MM.1S (cell line): ENCODE measurements around the gene LDLRAD4.

Experiments used
- DNase-seq: peaks from one replicate; pipeline ENCODE4 v3.0.0-alpha.2; 2015
- H2AFZ ChIP-seq: fragments of 300-600 bp; sonication (generic); 2 replicates; pipeline ENCODE4 v1.6.0; 2016; ENCODE audit warnings: antibody characterized with exemption, low read length
- H3F3A ChIP-seq: fragments of 300-600 bp; sonication (generic); 2 replicates; pipeline ENCODE4 v1.6.1; 2016; ENCODE audit warnings: mild to moderate bottlenecking, antibody characterized with exemption, low read length, moderate library complexity, mixed read lengths; ENCODE audit not compliant: insufficient read depth
- H3K27ac ChIP-seq: fragments of 300-600 bp; sonication (generic); 2 replicates; pipeline ENCODE4 v1.5.1; 2016; ENCODE audit warnings: mild to moderate bottlenecking, low read length
- H3K27me3 ChIP-seq: fragments of 300-600 bp; sonication (generic); replicated peaks from 2 replicates; pipeline ENCODE4 v1.6.0; 2016; ENCODE audit warnings: low read length; ENCODE audit not compliant: insufficient read depth
- H3K36me3 ChIP-seq: fragments of 300-600 bp; sonication (generic); replicated peaks from 2 replicates; pipeline ENCODE4 v1.6.1; 2016; ENCODE audit warnings: mild to moderate bottlenecking, low read length, mixed read lengths; ENCODE audit not compliant: insufficient read depth
- H3K4me1 ChIP-seq: fragments of 300-600 bp; sonication (generic); 2 replicates; pipeline ENCODE4 v1.6.1; 2016; ENCODE audit warnings: low read length, mixed read lengths
- H3K4me2 ChIP-seq: fragments of 300-600 bp; sonication (generic); 2 replicates; pipeline ENCODE4 v1.6.0; 2016; ENCODE audit warnings: low read depth, low read length
- H3K4me3 ChIP-seq: fragments of 300-600 bp; sonication (generic); 2 replicates; pipeline ENCODE4 v1.5.1; 2016; ENCODE audit warnings: low read length, mixed read lengths
- H3K79me2 ChIP-seq: fragments of 300-600 bp; sonication (generic); 2 replicates; pipeline ENCODE4 v1.6.1; 2016; ENCODE audit warnings: mixed run types, low read length, mixed read lengths
- H3K9ac ChIP-seq: fragments of 300-600 bp; sonication (generic); 2 replicates; pipeline ENCODE4 v1.6.1; 2016; ENCODE audit warnings: low read length, mixed read lengths
- H3K9me2 ChIP-seq: fragments of 300-600 bp; sonication (generic); replicated peaks from 2 replicates; pipeline ENCODE4 v1.6.1; 2016; ENCODE audit warnings: mild to moderate bottlenecking, low read length, mixed read lengths; ENCODE audit not compliant: insufficient read depth
- H3K9me3 ChIP-seq: fragments of 300-600 bp; sonication (generic); replicated peaks from 2 replicates; pipeline ENCODE4 v1.6.1; 2016; ENCODE audit warnings: mild to moderate bottlenecking, low read length, mixed read lengths; ENCODE audit not compliant: insufficient read depth
- H4K20me1 ChIP-seq: fragments of 300-600 bp; sonication (generic); 2 replicates; pipeline ENCODE4 v1.6.1; 2016; ENCODE audit warnings: mild to moderate bottlenecking, low read length, moderate library complexity, mixed read lengths; ENCODE audit not compliant: insufficient read depth
- EZH2 ChIP-seq: fragments of 300-600 bp; sonication (generic); optimal IDR thresholded peaks from 2 replicates; pipeline ENCODE3; 2017; ENCODE audit warnings: low read depth, mild to moderate bottlenecking, antibody characterized with exemption, low read length, mixed read lengths
- EZH2phosphoT487 ChIP-seq: fragments of 300-600 bp; sonication (generic); IDR thresholded peaks from 2 replicates; pipeline ENCODE4 v1.6.1; 2018; ENCODE audit warnings: antibody characterized with exemption, low read length
- TF ChIP-seq, protein P1 (sequence below): fragments of 300-600 bp; sonication (generic); IDR thresholded peaks from 2 replicates; pipeline ENCODE4 v1.5.1; 2016; ENCODE audit warnings: antibody characterized with exemption, low read length, mixed read lengths

Gene LDLRAD4

DNA sequence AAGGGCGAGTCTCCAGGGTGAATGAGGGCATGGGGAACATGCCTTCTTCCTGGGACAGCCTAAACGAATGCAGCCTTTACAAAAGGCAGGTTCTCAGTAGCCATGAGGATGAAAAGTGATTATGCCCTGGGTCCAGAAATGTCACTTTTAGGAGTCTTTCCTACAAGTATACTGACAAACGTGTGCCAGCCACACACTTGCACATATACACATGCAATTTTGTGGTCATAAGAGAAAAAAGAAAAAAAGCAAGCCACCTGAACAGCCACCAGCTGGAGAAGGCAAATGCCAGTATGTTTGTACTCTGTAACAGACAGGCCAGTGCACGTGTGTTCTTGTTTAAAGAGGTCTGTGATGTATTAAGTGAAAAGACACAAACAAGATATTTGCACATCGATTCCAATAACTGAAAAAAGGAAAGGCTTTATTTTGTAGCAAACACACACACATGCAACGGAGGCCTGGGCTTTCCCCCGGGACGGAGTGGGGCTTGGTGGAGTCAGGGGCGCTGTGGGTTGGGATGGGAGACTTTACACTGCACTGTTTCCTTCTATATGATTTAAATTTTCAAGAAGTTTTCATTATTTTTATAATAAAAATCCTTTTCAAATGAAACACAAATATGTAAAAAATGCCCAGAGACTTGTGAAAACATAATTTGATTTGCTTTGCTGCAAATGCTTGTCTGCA is 399.4 kb downstream of the LDLRAD4 start:
- H3K9me2 ChIP-seq = no peaks in the 10 kb centered on the region
- DNase-seq = no peak
- H3K4me1 ChIP-seq = peaks cover 22% of the 10 kb centered on the region
- no peak overlapping the region for H3K9ac ChIP-seq
- no peaks in the 10 kb centered on the region for H3K36me3 ChIP-seq
- 0 out of 2 replicates have a peak, but pooled peaks cover 3% of the 10 kb centered on the region for H3K27me3 ChIP-seq
- no peak overlapping the region for H3K4me3 ChIP-seq
- no peak overlapping the region for H2AFZ ChIP-seq
- no peaks in the 10 kb centered on the region for H3K79me2 ChIP-seq
- H3K27ac ChIP-seq = no peak overlapping the region
- no peaks in the 10 kb centered on the region; the same call in 1 of the 2 replicates for H3K9me3 ChIP-seq
- H3F3A ChIP-seq = peaks cover 10% of the 10 kb centered on the region
- no peak overlapping the region for H3K4me2 ChIP-seq
- no peaks in the 10 kb centered on the region for H4K20me1 ChIP-seq
- TF ChIP-seq EZH2 = no peak
- TF ChIP-seq, protein P1, sequence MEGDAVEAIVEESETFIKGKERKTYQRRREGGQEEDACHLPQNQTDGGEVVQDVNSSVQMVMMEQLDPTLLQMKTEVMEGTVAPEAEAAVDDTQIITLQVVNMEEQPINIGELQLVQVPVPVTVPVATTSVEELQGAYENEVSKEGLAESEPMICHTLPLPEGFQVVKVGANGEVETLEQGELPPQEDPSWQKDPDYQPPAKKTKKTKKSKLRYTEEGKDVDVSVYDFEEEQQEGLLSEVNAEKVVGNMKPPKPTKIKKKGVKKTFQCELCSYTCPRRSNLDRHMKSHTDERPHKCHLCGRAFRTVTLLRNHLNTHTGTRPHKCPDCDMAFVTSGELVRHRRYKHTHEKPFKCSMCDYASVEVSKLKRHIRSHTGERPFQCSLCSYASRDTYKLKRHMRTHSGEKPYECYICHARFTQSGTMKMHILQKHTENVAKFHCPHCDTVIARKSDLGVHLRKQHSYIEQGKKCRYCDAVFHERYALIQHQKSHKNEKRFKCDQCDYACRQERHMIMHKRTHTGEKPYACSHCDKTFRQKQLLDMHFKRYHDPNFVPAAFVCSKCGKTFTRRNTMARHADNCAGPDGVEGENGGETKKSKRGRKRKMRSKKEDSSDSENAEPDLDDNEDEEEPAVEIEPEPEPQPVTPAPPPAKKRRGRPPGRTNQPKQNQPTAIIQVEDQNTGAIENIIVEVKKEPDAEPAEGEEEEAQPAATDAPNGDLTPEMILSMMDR = no peak
- TF ChIP-seq EZH2phosphoT487 = no peak

DNA sequence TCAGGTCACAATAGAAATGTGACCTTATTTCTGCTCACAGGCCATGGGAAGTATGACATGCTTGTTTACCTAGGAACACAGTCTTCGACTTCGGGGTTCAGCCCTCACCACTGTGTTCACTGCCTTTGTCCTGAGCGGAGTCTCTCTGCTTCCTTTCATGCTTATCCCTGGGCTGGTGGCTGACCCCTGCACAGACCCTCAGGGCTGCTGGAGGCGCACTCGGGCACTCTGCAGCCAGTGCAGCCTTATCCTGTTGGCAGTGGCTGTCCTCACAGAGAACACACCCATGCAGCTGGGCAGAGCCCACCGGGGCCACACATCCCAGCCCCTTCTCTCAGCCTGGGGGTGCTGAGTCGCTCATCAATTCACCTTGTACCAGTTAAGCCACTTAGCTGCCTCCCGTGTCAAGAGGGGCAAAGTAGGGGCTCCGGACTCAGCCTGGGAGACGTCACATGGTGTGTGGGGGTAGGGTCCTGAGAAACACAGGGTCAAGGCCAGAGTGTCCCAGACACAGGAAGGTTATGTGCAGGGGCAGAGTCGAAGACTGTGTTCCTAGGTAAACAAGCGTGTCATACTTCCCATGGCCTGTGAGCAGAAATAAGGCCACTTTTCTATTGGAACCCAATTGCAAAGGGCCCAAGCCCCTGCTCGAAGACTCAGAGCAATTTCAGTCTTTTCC is 400.3 kb downstream of the LDLRAD4 start:
- H3K9me3 ChIP-seq = no peaks in the 10 kb centered on the region; the same call in 1 of the 2 replicates
- H3K36me3 ChIP-seq = no peaks in the 10 kb centered on the region
- H3K4me2 ChIP-seq = no peak overlapping the region
- H3K9ac ChIP-seq = no peak overlapping the region
- peaks cover 4% of the 10 kb centered on the region; the same call in 1 of the 2 replicates for H3F3A ChIP-seq
- H3K9me2 ChIP-seq = no peaks in the 10 kb centered on the region
- DNase-seq = no peak
- no peak overlapping the region for H2AFZ ChIP-seq
- TF ChIP-seq EZH2 = no peak
- TF ChIP-seq EZH2phosphoT487 = no peak
- TF ChIP-seq, protein P1 = no peak
- no peaks in the 10 kb centered on the region for H4K20me1 ChIP-seq
- 0 out of 2 replicates have a peak, but pooled peaks cover 3% of the 10 kb centered on the region for H3K27me3 ChIP-seq
- no peak overlapping the region for H3K4me3 ChIP-seq
- H3K79me2 ChIP-seq = no peaks in the 10 kb centered on the region
- peaks cover 13% of the 10 kb centered on the region for H3K4me1 ChIP-seq
- no peak overlapping the region for H3K27ac ChIP-seq

DNA sequence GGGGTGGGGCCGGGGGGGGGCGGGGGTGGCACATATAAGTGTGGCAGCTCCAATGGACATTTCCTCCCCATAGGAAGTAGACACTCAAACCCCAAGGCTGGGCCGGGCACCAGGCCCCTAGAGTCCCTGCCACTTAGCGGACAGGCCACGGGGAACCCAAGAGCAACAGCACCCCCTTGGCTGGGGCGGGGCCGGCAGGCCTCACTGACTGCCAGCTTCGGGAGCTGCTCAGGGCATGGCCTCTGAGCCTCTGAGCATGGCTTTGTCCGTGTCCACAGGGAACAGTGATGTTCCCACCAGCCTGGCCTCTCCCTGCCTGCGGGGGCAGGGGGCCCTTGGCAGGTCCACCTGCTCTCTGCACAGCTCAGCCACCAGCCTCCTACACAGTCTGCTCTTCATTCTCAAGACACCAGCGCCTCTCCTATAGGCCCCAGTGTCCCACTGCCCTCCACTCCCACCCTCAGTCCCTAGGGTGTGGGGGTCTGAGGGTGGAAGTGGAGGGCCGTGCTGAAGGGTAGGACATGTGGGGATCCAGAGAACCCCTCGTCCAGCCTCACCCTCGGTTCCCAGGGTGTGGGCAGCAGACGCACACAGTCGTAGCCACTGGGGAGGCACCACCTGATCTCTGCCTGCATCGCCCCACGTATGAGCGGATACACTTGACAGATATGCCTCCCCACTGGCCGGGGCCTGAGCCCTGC is 401.1 kb downstream of the LDLRAD4 start:
- H3K9me3 ChIP-seq = no peaks in the 10 kb centered on the region; the same call in 1 of the 2 replicates
- no peaks in the 10 kb centered on the region for H3F3A ChIP-seq
- peaks cover 5% of the 10 kb centered on the region for H3K4me1 ChIP-seq
- no peaks in the 10 kb centered on the region for H3K9me2 ChIP-seq
- H3K36me3 ChIP-seq = no peaks in the 10 kb centered on the region
- no peak overlapping the region for H3K4me3 ChIP-seq
- no peaks in the 10 kb centered on the region for H3K27me3 ChIP-seq
- no peaks in the 10 kb centered on the region for H3K79me2 ChIP-seq
- H3K9ac ChIP-seq = no peak overlapping the region
- H3K4me2 ChIP-seq = no peak overlapping the region
- H3K27ac ChIP-seq = no peak overlapping the region
- TF ChIP-seq EZH2 = no peak
- no peak for TF ChIP-seq EZH2phosphoT487
- TF ChIP-seq, protein P1 = no peak
- H4K20me1 ChIP-seq = no peaks in the 10 kb centered on the region
- no peak overlapping the region for H2AFZ ChIP-seq
- DNase-seq = no peak
